Measurements from ENCODE around the gene SARDH.

- TF ChIP-seq CTCF (IDR thresholded peaks at IDR 0.05) (no peak), POLR2A (IDR thresholded peaks at IDR 0.05) (no peak)
Measured at GRCh38 chr9:133701981-133702797, 36.0 kb downstream of the SARDH start.
